ENCODE measurements around the gene ALX3. TPM values are rescaled to one million over a fixed set of nuclear protein-coding genes. Genes with fewer than 3 reads are reported as not detected.

The ALX3 gene
- total RNA-seq, 4 donors from 2014 or later, result 0.21 to 0.26 TPM; not detected in 2

GRCh38 chr1:110069404-110070281, 829 bp downstream of the ALX3 start:
- no peaks in the 10 kb centered on the region for H3K36me3 ChIP-seq
- intact Hi-C loops (cut with DNase I; ENCODE audit: low total_unique reads), result no loop called here
- TF ChIP-seq POLR2A (IDR thresholded peaks at IDR 0.05) (no peak), CTCF (IDR thresholded peaks at IDR 0.05) (no peak)
- peak overlapping the region in 1 of 2 donors; percentile 52 for H3K27ac ChIP-seq
- no peaks in the 10 kb centered on the region for H3K9me3 ChIP-seq
- no peak for DNase-seq
- peaks cover 29 to 45% of the 10 kb centered on the region in 2 donors for H3K27me3 ChIP-seq
- H3K4me3 ChIP-seq, result peak overlapping the region in 1 of 2 donors; percentile 22
- peaks cover 0 to 9% of the 10 kb centered on the region in 2 donors for H3K4me1 ChIP-seq

- Histone ChIP-seq H3K9me3 (no peaks in the 10 kb centered on the region), H3K27ac (no peak overlapping the region), H3K36me3 (no peaks in the 10 kb centered on the region), H3K27me3 (peaks cover 29 to 45% of the 10 kb centered on the region in 2 donors), H3K4me3 (no peak overlapping the region), H3K4me1 (peaks cover 0 to 9% of the 10 kb centered on the region in 2 donors)
- DNase-seq, result no peak
- intact Hi-C loops (cut with DNase I; ENCODE audit: low total_unique reads), result no loop called here
- TF ChIP-seq POLR2A (IDR thresholded peaks at IDR 0.05), result no peak
- TF ChIP-seq CTCF (IDR thresholded peaks at IDR 0.05), result no peak
Measured at GRCh38 chr1:110068646-110069403, 1.6 kb downstream of the ALX3 start.

- no peaks in the 10 kb centered on the region for H3K9me3 ChIP-seq
- no peak overlapping the region for H3K27ac ChIP-seq
- H3K27me3 ChIP-seq, result peaks cover 29 to 45% of the 10 kb centered on the region in 2 donors
- H3K4me3 ChIP-seq, result no peak overlapping the region
- TF ChIP-seq POLR2A (IDR thresholded peaks at IDR 0.05) (no peak), CTCF (IDR thresholded peaks at IDR 0.05) (no peak)
- DNase-seq, result no peak
- intact Hi-C loops (cut with DNase I; ENCODE audit: low total_unique reads), result no loop called here
- peaks cover 0 to 9% of the 10 kb centered on the region in 2 donors for H3K4me1 ChIP-seq
- H3K36me3 ChIP-seq, result no peaks in the 10 kb centered on the region
Measured at GRCh38 chr1:110067893-110068645, 2.4 kb downstream of the ALX3 start.

DNA sequence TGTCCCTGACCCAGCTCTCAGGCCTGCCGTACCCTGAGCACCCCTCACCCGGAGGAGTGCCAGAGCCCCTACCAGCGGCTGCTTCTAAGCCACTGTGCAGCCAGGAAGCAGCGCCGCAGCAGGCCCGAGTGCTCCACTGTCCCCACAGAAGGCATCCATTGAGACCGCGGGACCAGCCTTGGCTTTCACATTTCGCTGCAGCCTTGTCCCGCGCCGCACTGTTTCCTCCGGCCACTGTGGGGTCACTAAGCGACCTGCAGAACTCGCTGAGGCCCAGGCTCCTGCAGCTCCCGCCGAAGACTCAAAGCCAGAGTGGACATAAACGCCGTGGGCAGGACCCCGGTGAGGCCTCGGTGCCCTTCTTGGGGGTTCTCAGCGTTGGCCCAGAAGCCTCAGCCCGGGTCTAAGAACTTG, 3.0 kb downstream of the ALX3 start:
- DNase-seq, result no peak
- Histone ChIP-seq H3K4me3 (no peak overlapping the region), H3K27me3 (peaks cover 29 to 42% of the 10 kb centered on the region in 2 donors), H3K27ac (no peak overlapping the region), H3K9me3 (no peaks in the 10 kb centered on the region), H3K4me1 (peaks cover 0 to 9% of the 10 kb centered on the region in 2 donors), H3K36me3 (no peaks in the 10 kb centered on the region)
- TF ChIP-seq POLR2A (IDR thresholded peaks at IDR 0.05) (no peak), CTCF (IDR thresholded peaks at IDR 0.05) (no peak)
- intact Hi-C loops (cut with DNase I; ENCODE audit: low total_unique reads), result no loop called here
